Trophoblast cell (in vitro differentiated cells and primary cell): ENCODE results near the gene CARD14.

Experiments
- DNase-seq, 2 donors: peaks; one replicate each; pipeline ENCODE4 v3.0.0-alpha.2; 2016
- H2AFZ ChIP-seq: 2 replicates; pipeline ENCODE4 v1.6.1; 2013; ENCODE audit warnings: low read length, moderate library complexity, mild to moderate bottlenecking; ENCODE audit not compliant: insufficient read depth, poor library complexity
- H2AK5ac ChIP-seq: 2 replicates; pipeline ENCODE4 v1.6.1; 2013; ENCODE audit warnings: mild to moderate bottlenecking, low read length
- H2BK120ac ChIP-seq: 2 replicates; pipeline ENCODE4 v1.6.1; 2013; ENCODE audit warnings: low read length, mild to moderate bottlenecking, moderate library complexity; ENCODE audit not compliant: insufficient read depth, poor library complexity
- H2BK12ac ChIP-seq: 2 replicates; pipeline ENCODE4 v1.6.1; 2013; ENCODE audit warnings: mild to moderate bottlenecking, low read length, moderate library complexity
- H2BK5ac ChIP-seq: 2 replicates; pipeline ENCODE4 v1.6.1; 2013; ENCODE audit warnings: low read length, low read depth, moderate library complexity, mild to moderate bottlenecking; ENCODE audit not compliant: poor library complexity
- H3K14ac ChIP-seq: 2 replicates; pipeline ENCODE4 v1.6.1; 2013; ENCODE audit warnings: mild to moderate bottlenecking, low read length
- H3K18ac ChIP-seq: 2 replicates; pipeline ENCODE4 v1.6.1; 2013; ENCODE audit warnings: mild to moderate bottlenecking, low read length
- H3K23ac ChIP-seq: 2 replicates; pipeline ENCODE4 v1.6.1; 2013; ENCODE audit warnings: low read length
- H3K27ac ChIP-seq: 2 replicates; pipeline ENCODE4 v1.5.1; 2013; ENCODE audit warnings: low read depth, mild to moderate bottlenecking, inconsistent platforms, low read length, moderate library complexity
- H3K27me3 ChIP-seq: 2 replicates; pipeline ENCODE4 v1.6.1; 2013; ENCODE audit warnings: inconsistent platforms, mild to moderate bottlenecking, low read length, moderate library complexity; ENCODE audit not compliant: insufficient read depth
- H3K36me3 ChIP-seq, 2 experiments: 1 replicate in 1 of 2; 2 replicates in 1 of 2; pipeline ENCODE4 v1.6.1; 2013; ENCODE audit warnings: low read length in 2 of 2, mild to moderate bottlenecking in 2 of 2, moderate library complexity in 1 of 2; ENCODE audit not compliant: insufficient read depth in 2 of 2, control insufficient read depth in 1 of 2
- H3K4ac ChIP-seq: 2 replicates; pipeline ENCODE4 v1.6.1; 2013; ENCODE audit warnings: low read depth, mild to moderate bottlenecking, low read length, moderate library complexity
- H3K4me1 ChIP-seq, 2 experiments: 1 replicate in 1 of 2; 2 replicates in 1 of 2; pipeline ENCODE4 v1.6.1; 2013; ENCODE audit warnings: low read length in 2 of 2, mild to moderate bottlenecking in 2 of 2, moderate library complexity in 1 of 2; ENCODE audit not compliant: insufficient read depth in 2 of 2, control insufficient read depth in 1 of 2
- H3K4me2 ChIP-seq: 2 replicates; pipeline ENCODE4 v1.6.1; 2013; ENCODE audit warnings: inconsistent platforms, mild to moderate bottlenecking, low read length, moderate library complexity
- H3K4me3 ChIP-seq: 2 replicates; pipeline ENCODE4 v1.5.1; 2013; ENCODE audit warnings: mild to moderate bottlenecking, low read depth, low read length, inconsistent platforms
- H3K79me1 ChIP-seq: one replicate; pipeline ENCODE4 v1.6.1; 2013; ENCODE audit warnings: low read length
- H3K79me2 ChIP-seq: 2 replicates; pipeline ENCODE4 v1.6.1; 2013; ENCODE audit warnings: low read length, mild to moderate bottlenecking; ENCODE audit not compliant: control insufficient read depth, insufficient read depth, poor library complexity
- H3K9ac ChIP-seq: 2 replicates; pipeline ENCODE4 v1.6.1; 2013; ENCODE audit warnings: mild to moderate bottlenecking, low read length
- H3K9me3 ChIP-seq: 2 replicates; pipeline ENCODE4 v1.6.1; 2013; ENCODE audit warnings: low read depth, mild to moderate bottlenecking, control low read depth, inconsistent platforms, low read length; ENCODE audit not compliant: insufficient read depth
- H4K12ac ChIP-seq: 2 replicates; pipeline ENCODE4 v1.6.1; 2013; ENCODE audit warnings: low read depth, mild to moderate bottlenecking, low read length, moderate library complexity
- H4K8ac ChIP-seq: 2 replicates; pipeline ENCODE4 v1.6.1; 2013; ENCODE audit warnings: low read depth, mild to moderate bottlenecking, low read length, moderate library complexity
- H4K91ac ChIP-seq: one replicate; pipeline ENCODE4 v1.6.1; 2013; ENCODE audit warnings: low read depth, mild to moderate bottlenecking, low read length, moderate library complexity
- WGBS: extraction: QIAGEN DNeasy Blood & Tissue Kit; methylation state at CpG from one replicate; pipeline ENCODE4 v1.1.7; 2013; ENCODE audit warnings: missing lambda C conversion rate; ENCODE audit not compliant: insufficient read length, insufficient coverage; ENCODE audit errors: extremely low coverage; 5-methylcytosine and 5-hydroxymethylcytosine counted together

The CARD14 gene

DNA sequence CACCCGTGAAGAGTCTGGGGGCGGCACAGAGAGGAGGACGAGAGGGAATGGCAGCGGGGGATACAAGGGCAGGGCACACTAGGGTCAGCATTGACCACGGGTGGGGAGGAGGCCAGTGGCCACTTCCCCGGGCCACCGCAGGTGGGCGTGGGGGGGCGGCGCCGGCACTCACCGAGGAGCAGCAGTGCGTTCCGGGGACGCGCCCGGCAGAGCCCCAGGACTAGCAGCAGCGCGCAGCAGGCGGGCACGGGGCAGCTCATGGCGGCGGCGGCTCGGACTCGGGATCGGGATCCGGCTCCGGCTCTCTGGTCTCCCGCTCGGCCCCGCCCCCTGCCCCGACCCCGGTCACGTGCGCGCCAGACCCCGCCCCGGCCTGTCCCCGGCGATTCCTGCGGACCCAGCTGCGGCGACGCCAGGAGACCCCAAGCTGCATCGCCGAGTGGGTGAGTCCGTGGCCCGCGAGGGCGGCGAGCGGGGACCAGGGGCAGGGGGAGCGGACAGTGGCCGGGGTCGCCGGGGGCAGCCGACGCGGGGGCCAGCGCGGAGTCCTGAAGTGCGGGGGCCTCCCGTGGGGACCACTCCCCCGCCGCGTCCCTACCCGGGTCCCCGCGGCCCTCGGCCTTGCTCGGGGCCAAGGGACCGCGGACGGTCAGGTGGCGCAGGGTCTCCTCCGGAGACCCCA lies 50.4 kb downstream of the CARD14 start, which contains the start of the genes SGSH and SLC26A11:
SGSH (minus strand) TSS at position 280 of the 682 bp plus-strand sequence; CDS start at position 260, 20 bp downstream.
SLC26A11 (plus strand) TSS at position 374 of the 682 bp plus-strand sequence. CDS start 1,134 bp downstream, outside the sequence.
- WGBS, result no CpG with 5 or more reads among the region's 77 CpGs
- Histone ChIP-seq H4K91ac (peak within 1 kb of the TSS; percentile 87), H3K9me3 (peaks cover 2% of the 10 kb centered on the region)

DNA sequence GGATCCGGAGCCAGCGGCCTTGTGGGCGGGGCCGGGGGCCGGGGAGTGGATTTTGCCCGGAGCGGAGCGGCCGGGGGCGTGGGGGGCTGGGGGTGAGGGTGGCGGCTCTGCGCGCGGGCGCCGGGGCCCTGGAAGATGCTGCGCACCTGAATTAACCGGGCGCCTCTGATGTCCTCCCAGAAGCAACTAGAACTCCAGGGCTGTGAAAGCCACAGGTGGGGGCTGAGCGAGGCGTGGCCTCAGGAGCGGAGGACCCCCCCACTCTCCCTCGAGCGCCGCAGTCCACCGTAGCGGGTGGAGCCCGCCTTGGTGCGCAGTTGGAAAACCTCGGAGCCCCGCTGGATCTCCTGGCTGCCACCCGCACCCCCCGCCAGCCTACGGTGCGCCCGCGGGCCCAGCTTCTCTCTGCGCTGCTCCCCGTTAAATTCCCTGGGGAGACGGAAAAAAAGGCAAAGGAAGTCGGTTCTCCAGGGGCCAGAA lies 50.9 kb downstream of the CARD14 start:
- H4K12ac ChIP-seq, result no peak overlapping the region
- H2BK120ac ChIP-seq, result peak overlapping the region; percentile 52
- peak overlapping the region; percentile 83 for H4K8ac ChIP-seq
- H3K4me3 ChIP-seq, result peak overlapping the region; percentile 96
- H2AFZ ChIP-seq, result no peak overlapping the region
- H2AK5ac ChIP-seq, result no peak overlapping the region
- peak overlapping the region; percentile 80 for H3K9ac ChIP-seq
- peak overlapping the region; percentile 75 for H3K4me2 ChIP-seq
- peak overlapping the region; percentile 46 for H3K4ac ChIP-seq
- peaks cover 2% of the 10 kb centered on the region for H3K9me3 ChIP-seq
- no peak overlapping the region for H2BK12ac ChIP-seq
- H4K91ac ChIP-seq, result peak overlapping the region; percentile 65
- no peaks in the 10 kb centered on the region for H3K27me3 ChIP-seq
- no peak overlapping the region for H2BK5ac ChIP-seq
- peak overlapping the region; percentile 9 for H3K14ac ChIP-seq
- H3K79me1 ChIP-seq, result peaks cover 8% of the 10 kb centered on the region
- H3K18ac ChIP-seq, result peak overlapping the region; percentile 16
- no CpG with 5 or more reads among the region's 41 CpGs for WGBS
- H3K4me1 ChIP-seq, result peaks cover 11 to 18% of the 10 kb centered on the region in 2 experiments
- H3K27ac ChIP-seq, result peak overlapping the region; percentile 9
- peaks cover 10% of the 10 kb centered on the region for H3K79me2 ChIP-seq
- peak in 1 of 2 donors; percentile 24 for DNase-seq
- H3K23ac ChIP-seq, result no peak overlapping the region
- peaks cover 26 to 34% of the 10 kb centered on the region in 2 experiments for H3K36me3 ChIP-seq

More for the DNA sequence above, 50.4 kb downstream of the CARD14 start, which contains the start of the genes SGSH and SLC26A11:
- Histone ChIP-seq H3K79me1 (peaks cover 8% of the 10 kb centered on the region), H3K4me1 (peaks cover 7 to 17% of the 10 kb centered on the region in 2 experiments), H3K27me3 (no peaks in the 10 kb centered on the region), H3K18ac (peak within 1 kb of the TSS; percentile 96), H3K4ac (peak within 1 kb of the TSS; percentile 65), H3K36me3 (peaks cover 26 to 34% of the 10 kb centered on the region in 2 experiments), H3K4me2 (peak within 1 kb of the TSS; percentile 75), H3K9ac (peak within 1 kb of the TSS; percentile 92), H2BK12ac (peak within 1 kb of the TSS; percentile 56), H2AK5ac (peak within 1 kb of the TSS; percentile 95), H3K14ac (peak within 1 kb of the TSS; percentile 93), H2BK120ac (peak within 1 kb of the TSS; percentile 83), H4K8ac (peak within 1 kb of the TSS; percentile 91), H3K27ac (peak within 1 kb of the TSS; percentile 45), H2AFZ (peak within 1 kb of the TSS; percentile 88), H3K23ac (no peak within 1 kb of the TSS), H3K4me3 (peak within 1 kb of the TSS; percentile 96), H3K79me2 (peaks cover 10% of the 10 kb centered on the region), H2BK5ac (peak within 1 kb of the TSS; percentile 81), H4K12ac (peak within 1 kb of the TSS; percentile 88)
- peak; percentile 48 to 72 for DNase-seq

DNA sequence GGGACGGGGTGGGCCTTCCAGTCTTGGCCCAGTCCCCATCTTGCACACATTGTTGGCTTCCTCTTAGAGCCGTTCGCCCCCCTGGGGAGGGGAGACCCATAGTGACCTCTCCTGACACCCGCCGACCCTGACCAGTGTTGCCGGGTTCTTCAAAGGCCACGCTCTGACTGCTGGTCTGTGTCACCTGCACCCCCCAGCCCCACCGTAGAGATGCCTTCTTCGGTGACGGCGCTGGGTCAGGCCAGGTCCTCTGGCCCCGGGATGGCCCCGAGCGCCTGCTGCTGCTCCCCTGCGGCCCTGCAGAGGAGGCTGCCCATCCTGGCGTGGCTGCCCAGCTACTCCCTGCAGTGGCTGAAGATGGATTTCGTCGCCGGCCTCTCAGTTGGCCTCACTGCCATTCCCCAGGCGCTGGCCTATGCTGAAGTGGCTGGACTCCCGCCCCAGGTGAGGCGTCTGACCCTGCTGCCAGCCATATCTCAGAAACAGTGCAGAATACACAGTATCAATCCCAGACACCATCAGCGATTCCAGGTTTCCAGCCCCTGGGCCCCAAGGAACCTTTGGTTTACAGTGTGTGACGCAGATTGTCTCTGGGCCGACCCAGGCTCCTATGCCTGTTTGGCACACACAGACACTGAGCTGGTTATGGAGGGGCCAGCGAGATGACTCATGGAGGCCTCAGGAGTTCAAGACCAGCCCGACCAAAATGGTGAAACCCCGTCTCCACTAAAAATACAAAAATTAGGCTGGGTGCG lies 51.7 kb downstream of the CARD14 start:
- Histone ChIP-seq H3K27ac (no peak overlapping the region), H3K9me3 (peaks cover 2% of the 10 kb centered on the region), H3K4me1 (peaks cover 11 to 18% of the 10 kb centered on the region in 2 experiments), H3K27me3 (no peaks in the 10 kb centered on the region), H2BK120ac (no peak overlapping the region), H3K18ac (no peak overlapping the region), H4K12ac (peak overlapping the region; percentile 36), H3K36me3 (peaks cover 21 to 30% of the 10 kb centered on the region in 2 experiments), H2BK5ac (no peak overlapping the region), H3K4me3 (no peak overlapping the region), H2AFZ (no peak overlapping the region), H4K8ac (no peak overlapping the region), H4K91ac (no peak overlapping the region), H2AK5ac (no peak overlapping the region), H3K23ac (no peak overlapping the region), H3K79me2 (peaks cover 10% of the 10 kb centered on the region), H3K4me2 (peak overlapping the region; percentile 75), H3K4ac (peak overlapping the region; percentile 13), H3K9ac (no peak overlapping the region), H2BK12ac (no peak overlapping the region), H3K79me1 (peaks cover 8% of the 10 kb centered on the region), H3K14ac (no peak overlapping the region)
- no peak for DNase-seq
- WGBS, result no CpG with 5 or more reads among the region's 29 CpGs

DNA sequence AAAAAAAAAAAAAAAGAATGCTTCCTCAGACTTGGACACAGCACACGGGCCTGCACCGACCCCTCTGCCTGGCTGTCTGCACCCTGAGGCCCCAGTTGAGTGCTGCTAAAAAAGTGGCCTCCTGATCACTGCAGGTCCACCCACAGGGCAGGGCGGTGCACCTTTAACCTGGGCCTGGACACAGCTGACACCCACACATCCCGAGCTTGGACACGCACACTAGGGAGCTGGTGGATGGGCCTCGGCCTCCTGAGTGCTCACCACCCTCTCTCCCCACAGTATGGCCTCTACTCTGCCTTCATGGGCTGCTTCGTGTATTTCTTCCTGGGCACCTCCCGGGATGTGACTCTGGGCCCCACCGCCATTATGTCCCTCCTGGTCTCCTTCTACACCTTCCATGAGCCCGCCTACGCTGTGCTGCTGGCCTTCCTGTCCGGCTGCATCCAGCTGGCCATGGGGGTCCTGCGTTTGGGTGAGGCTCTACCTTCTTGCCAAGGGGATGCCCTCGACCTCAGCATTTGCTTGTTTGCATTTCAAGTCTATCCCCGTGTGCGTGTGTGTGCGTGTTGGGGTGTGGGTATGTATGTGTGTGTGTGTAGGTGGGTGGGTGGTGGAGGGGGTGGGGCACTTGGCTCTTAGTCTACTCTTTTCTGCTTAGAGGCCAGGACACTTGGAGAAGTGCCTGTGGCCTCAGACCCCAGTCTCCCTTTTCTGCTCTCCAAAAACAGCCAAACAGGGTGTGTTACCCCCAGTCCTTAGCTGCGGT lies 52.7 kb downstream of the CARD14 start:
- Histone ChIP-seq H3K9ac (no peak overlapping the region), H3K4me3 (no peak overlapping the region), H3K14ac (no peak overlapping the region), H3K4me1 (peaks cover 11 to 18% of the 10 kb centered on the region in 2 experiments), H3K23ac (no peak overlapping the region), H2AK5ac (no peak overlapping the region), H2BK12ac (no peak overlapping the region), H3K27me3 (no peaks in the 10 kb centered on the region), H3K18ac (no peak overlapping the region), H3K4ac (no peak overlapping the region), H3K27ac (no peak overlapping the region), H4K91ac (no peak overlapping the region), H4K8ac (no peak overlapping the region), H3K79me1 (peaks cover 8% of the 10 kb centered on the region), H3K36me3 (peaks cover 18 to 24% of the 10 kb centered on the region in 2 experiments), H3K79me2 (peaks cover 10% of the 10 kb centered on the region), H3K4me2 (no peak overlapping the region), H2BK5ac (no peak overlapping the region), H4K12ac (no peak overlapping the region), H2BK120ac (no peak overlapping the region), H2AFZ (no peak overlapping the region), H3K9me3 (peaks cover 2% of the 10 kb centered on the region)
- no CpG with 5 or more reads among the region's 18 CpGs for WGBS
- no peak for DNase-seq
